ENCODE results near the gene CDKAL1.

DNA sequence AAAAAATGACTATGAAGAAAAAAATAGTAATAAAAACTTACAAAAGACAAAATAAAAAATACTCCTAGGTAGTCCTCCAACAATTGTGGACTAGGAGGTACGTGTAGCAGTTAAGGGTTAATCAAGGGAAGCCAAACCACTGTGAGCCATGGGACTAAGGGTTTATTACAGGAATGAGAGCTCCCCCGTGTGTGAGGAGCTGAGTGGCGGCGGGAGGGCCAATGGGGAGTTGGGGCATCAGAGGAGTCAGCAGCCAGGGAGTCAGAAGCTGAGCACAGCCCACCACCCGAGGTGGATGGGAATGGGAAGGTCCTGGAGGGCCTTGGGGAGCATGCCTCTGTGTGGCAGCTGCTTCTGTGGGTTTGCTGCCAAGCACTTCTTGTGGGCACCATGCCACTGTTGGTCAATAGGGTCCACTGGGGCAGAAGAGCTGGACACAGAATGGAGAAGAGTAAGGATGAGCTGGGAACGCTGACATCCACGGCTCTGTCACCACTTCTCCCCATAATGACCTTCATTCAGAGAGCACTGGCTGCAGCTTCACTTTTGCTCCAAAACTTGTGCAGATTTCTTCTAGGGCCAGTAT, 373.3 kb downstream of the CDKAL1 start:
- TF ChIP-seq, protein P1, sequence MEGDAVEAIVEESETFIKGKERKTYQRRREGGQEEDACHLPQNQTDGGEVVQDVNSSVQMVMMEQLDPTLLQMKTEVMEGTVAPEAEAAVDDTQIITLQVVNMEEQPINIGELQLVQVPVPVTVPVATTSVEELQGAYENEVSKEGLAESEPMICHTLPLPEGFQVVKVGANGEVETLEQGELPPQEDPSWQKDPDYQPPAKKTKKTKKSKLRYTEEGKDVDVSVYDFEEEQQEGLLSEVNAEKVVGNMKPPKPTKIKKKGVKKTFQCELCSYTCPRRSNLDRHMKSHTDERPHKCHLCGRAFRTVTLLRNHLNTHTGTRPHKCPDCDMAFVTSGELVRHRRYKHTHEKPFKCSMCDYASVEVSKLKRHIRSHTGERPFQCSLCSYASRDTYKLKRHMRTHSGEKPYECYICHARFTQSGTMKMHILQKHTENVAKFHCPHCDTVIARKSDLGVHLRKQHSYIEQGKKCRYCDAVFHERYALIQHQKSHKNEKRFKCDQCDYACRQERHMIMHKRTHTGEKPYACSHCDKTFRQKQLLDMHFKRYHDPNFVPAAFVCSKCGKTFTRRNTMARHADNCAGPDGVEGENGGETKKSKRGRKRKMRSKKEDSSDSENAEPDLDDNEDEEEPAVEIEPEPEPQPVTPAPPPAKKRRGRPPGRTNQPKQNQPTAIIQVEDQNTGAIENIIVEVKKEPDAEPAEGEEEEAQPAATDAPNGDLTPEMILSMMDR (IDR thresholded peaks at IDR 0.05): no peak
- TF ChIP-seq POLR2A (IDR thresholded peaks at IDR 0.05): no peak

Measured in prostate gland (tissue), 2 donors.